Lung (tissue), 12 donors: ENCODE data around the gene RXFP4. TPM values are rescaled to one million over a fixed set of nuclear protein-coding genes. Genes with fewer than 3 reads are reported as not detected.

Experiments used
- ATAC-seq: fragments of 200-7000 bp; cut with Tn5 transposase; one replicate; pipeline ENCODE4 v1.9.1; 2020; ENCODE audit warnings: moderate number of reproducible peaks; ENCODE audit not compliant: insufficient read depth, low FRiP score
- DNase-seq, 3 donors: peaks; one replicate each; pipeline ENCODE4 v3.0.0-alpha.2; 2013 to 2017
- H3K27ac ChIP-seq, 2 donors: one replicate each; pipeline ENCODE4 v1.5.1; 2013; ENCODE audit warnings: mild to moderate bottlenecking in 2 of 2, moderate library complexity in 2 of 2, control low read depth in 1 of 2, inconsistent platforms in 1 of 2, low read depth in 1 of 2, low read length in 1 of 2
- H3K27me3 ChIP-seq, 3 donors: one replicate each; pipeline ENCODE4 v1.5.1; 2013; ENCODE audit warnings: low read length in 2 of 3; ENCODE audit not compliant: control insufficient read depth in 3 of 3, insufficient read depth in 3 of 3
- H3K36me3 ChIP-seq, 4 donors: one replicate each; pipeline ENCODE4 v1.5.1; 2013; ENCODE audit warnings: low read length in 4 of 4, mild to moderate bottlenecking in 1 of 4, moderate library complexity in 1 of 4; ENCODE audit not compliant: control insufficient read depth in 4 of 4, insufficient read depth in 4 of 4
- H3K4me1 ChIP-seq, 5 donors: one replicate each; pipeline ENCODE4 v1.5.1; 2013; ENCODE audit warnings: low read length in 5 of 5, mild to moderate bottlenecking in 2 of 5, moderate library complexity in 1 of 5; ENCODE audit not compliant: control insufficient read depth in 5 of 5, insufficient read depth in 5 of 5
- H3K4me3 ChIP-seq: one replicate; pipeline ENCODE4 v1.5.1; 2013; ENCODE audit warnings: mild to moderate bottlenecking, control low read depth, moderate library complexity
- H3K9ac ChIP-seq, 2 donors: one replicate each; pipeline ENCODE4 v1.5.1; 2013; ENCODE audit warnings: low read length in 2 of 2, control low read depth in 1 of 2; ENCODE audit not compliant: insufficient read depth in 1 of 2
- H3K9me3 ChIP-seq, 4 donors: one replicate each; pipeline ENCODE4 v1.5.1; 2013; ENCODE audit warnings: low read length in 3 of 4, mild to moderate bottlenecking in 1 of 4, moderate library complexity in 1 of 4; ENCODE audit not compliant: control insufficient read depth in 4 of 4, insufficient read depth in 3 of 4
- WGBS, 2 donors: extraction: QIAGEN DNeasy Blood & Tissue Kit; methylation state at CpG; one replicate each; pipeline ENCODE4 v1.1.7; 2013; 5-methylcytosine and 5-hydroxymethylcytosine counted together
- polyA plus RNA-seq, 2 donors: library from polyadenylated mRNA; stranded (reverse); fragments of 200-250 nt; gene quantifications; one replicate each; pipeline ENCODE4 v1.2.1, GENCODE V29; 2013
- total RNA-seq, 2 donors: library from RNA; depleted of rRNA in 1 of 2; stranded (reverse); fragments of >200 nt in 1 of 2; gene quantifications; one replicate each; pipeline ENCODE4 v1.2.1, GENCODE V29; 2014 to 2021
- TF ChIP-seq, protein P1 (sequence below): IDR thresholded peaks from 2 replicates; pipeline ENCODE4 v1.5.1; 2012; ENCODE audit warnings: mild to moderate bottlenecking; ENCODE audit errors: control extremely low read depth, extremely low read depth
- donor health status: control.
- donor health status: control.
- donor health status: Bipolar disorder and iron deficiency.
- donor health status: healthy.
- donor health status: DM: yes; HTN: yes; CAD: no.

RXFP4 gene
- total and polyA plus RNA-seq, 4 donors: 0.05 to 0.20 TPM; not detected in 2

DNA sequence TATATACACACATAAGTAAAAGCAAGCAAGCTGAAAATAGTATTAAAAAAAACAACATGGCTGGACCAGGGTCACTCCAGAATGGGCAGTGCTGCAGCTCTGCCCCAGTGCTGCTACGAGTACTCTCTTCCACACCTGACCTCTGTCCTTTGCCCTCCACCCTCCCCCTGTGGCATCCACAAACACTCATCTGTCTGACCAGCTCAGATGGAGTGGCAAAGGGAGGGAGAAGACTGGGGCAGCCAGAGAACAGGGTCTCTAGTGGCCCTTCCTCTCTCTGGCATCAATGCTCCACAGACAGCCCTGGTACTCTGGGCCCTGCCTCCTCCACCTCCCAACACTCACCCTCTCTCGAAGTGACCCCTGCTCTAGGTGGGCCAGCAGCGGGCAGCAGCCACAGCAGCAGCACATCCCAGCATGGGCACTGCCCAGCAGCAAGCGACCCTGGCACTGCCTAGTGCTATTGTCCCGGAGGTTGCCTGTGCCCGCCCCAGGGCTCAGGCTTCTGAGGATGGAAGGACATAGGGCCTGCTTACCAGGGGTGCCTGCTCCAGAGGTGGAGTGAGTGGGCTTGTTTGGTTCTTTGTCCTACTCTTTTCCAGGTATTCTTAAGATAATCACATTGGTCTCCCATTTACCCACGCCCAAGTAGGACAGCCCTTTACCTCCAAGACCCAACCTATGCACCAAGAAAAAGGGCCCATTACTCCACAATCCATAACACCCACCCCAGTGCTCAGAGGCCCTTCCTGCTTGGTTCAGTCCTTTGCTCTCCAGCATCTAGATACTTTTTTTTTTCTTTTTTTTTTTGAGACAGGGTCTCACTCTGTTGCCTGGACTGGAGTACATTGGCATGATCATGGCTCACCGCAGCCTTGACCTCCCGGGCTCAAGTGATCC, 30.7 kb downstream of the RXFP4 start:
- Histone ChIP-seq H3K36me3 (peaks cover 0 to 23% (median 3%) of the 10 kb centered on the region in 4 donors), H3K27ac (peak overlapping the region in 1 of 2 donors; percentile 67), H3K27me3 (no peaks in the 10 kb centered on the region), H3K9me3 (no peaks in the 10 kb centered on the region), H3K4me1 (peaks cover 30 to 87% (median 53%) of the 10 kb centered on the region in 5 donors), H3K9ac (no peak overlapping the region), H3K4me3 (no peak overlapping the region)
- no peak for ATAC-seq
- TF ChIP-seq, protein P1, sequence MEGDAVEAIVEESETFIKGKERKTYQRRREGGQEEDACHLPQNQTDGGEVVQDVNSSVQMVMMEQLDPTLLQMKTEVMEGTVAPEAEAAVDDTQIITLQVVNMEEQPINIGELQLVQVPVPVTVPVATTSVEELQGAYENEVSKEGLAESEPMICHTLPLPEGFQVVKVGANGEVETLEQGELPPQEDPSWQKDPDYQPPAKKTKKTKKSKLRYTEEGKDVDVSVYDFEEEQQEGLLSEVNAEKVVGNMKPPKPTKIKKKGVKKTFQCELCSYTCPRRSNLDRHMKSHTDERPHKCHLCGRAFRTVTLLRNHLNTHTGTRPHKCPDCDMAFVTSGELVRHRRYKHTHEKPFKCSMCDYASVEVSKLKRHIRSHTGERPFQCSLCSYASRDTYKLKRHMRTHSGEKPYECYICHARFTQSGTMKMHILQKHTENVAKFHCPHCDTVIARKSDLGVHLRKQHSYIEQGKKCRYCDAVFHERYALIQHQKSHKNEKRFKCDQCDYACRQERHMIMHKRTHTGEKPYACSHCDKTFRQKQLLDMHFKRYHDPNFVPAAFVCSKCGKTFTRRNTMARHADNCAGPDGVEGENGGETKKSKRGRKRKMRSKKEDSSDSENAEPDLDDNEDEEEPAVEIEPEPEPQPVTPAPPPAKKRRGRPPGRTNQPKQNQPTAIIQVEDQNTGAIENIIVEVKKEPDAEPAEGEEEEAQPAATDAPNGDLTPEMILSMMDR: no peak
- 66 to 67% methylated on average over 9 of the region's 9 CpGs for WGBS, 2 donors
- DNase-seq: no peak

DNA sequence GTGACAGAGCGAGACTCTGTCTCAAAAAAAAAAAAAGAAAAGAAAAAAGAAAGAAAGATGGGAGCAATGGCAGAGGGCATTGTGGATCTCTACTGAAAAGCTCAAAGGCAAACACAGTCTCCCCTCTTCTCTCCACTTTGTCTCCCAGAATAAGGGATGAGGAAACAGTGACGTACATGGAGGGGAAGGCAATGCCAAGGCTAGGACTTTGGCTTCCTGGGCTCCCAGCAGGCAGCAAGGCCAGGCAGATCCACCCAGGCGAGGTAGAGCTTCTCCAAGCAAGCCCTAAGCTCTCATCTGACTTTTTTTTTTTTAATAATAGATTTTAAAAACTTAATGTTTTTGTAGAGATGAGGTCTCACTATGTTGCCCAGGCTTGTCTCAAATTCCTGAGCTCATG, 32.3 kb downstream of the RXFP4 start:
- Histone ChIP-seq H3K9ac (no peak overlapping the region), H3K4me3 (no peak overlapping the region), H3K4me1 (peaks cover 25 to 75% (median 43%) of the 10 kb centered on the region in 5 donors), H3K27ac (peak overlapping the region in 1 of 2 donors; percentile 28), H3K36me3 (peaks cover 0 to 13% (median 1%) of the 10 kb centered on the region in 4 donors), H3K9me3 (no peaks in the 10 kb centered on the region), H3K27me3 (no peaks in the 10 kb centered on the region)
- no peak for DNase-seq
- TF ChIP-seq, protein P1: no peak
- ATAC-seq: no peak
- 45 to 58% methylated on average over 3 of the region's 3 CpGs for whole genome bisulfite sequencing, 2 donors

DNA sequence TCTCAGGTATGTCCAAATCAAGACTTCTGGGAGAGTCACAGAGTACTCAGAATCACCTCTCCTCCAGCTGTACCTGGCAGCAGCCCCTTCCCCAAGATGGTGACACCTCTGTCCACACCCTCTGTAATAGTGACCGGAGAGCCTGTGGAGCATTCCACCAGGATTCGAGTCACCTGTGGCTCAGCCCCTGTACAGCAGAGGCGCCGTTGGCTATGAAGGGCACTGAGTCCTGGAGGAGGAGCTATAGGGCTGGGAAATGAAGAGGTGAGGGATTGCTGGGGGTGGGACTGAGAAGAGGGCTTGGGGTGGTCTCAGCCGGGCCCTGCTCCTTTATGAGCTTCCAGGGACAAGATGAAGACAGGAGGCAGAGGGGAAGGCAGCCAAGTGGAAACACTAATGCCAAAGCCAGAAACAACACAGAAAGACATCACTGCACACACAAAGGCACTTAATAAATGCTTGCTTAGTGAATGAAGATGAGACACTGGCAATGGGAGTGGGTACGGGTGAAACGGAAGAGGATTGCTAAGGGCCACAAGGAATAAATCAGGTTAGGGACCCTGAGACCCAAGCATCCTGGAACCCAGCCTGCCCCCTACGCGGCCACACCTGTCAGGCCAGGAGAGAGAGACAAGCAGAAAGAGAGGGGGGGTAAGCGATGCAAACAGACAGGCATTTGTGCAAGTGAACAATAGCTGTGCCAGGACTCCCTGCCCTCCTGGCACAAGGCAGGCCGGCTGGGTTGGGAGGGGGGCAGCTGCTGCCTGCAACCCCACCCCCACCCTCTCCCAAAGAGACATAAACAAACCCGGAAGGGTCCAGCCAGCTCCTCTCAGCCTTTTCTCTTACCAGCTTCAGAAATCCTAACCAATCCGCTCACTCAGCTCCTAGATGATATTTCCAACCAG, 33.0 kb downstream of the RXFP4 start:
- Histone ChIP-seq H3K9me3 (no peaks in the 10 kb centered on the region), H3K27me3 (no peaks in the 10 kb centered on the region), H3K27ac (peak overlapping the region; percentile 27 to 97), H3K4me1 (peaks cover 23 to 75% (median 42%) of the 10 kb centered on the region in 5 donors), H3K9ac (peak overlapping the region; percentile 39 to 81), H3K4me3 (peak overlapping the region; percentile 11), H3K36me3 (peaks cover 0 to 7% (median 1%) of the 10 kb centered on the region in 4 donors)
- DNase-seq: peak in 2 of 3 donors; percentile 60 to 69
- no peak for ATAC-seq
- WGBS, 2 donors: 23 to 26% methylated on average over 13 of the region's 13 CpGs
- TF ChIP-seq, protein P1: no peak
